ENCODE results near the gene IL22RA1.

IL22RA1 gene

GRCh38 chr1:24126018-24126671 lies 16.8 kb downstream of the IL22RA1 start:
- H3K9me3 Mint-ChIP-seq: no peaks in the 10 kb centered on the region
- no peak for ATAC-seq (replicated peaks; ENCODE audit: extremely low read depth, poor library complexity, severe bottlenecking)
- no peak for DNase-seq (ENCODE audit: low spot score in 2 of 2)

GRCh38 chr1:24125456-24125855 lies 17.5 kb downstream of the IL22RA1 start:
- no peaks in the 10 kb centered on the region for H3K9me3 Mint-ChIP-seq
- H3K27ac Mint-ChIP-seq (ENCODE audit: low read depth): no peak overlapping the region
- H3K4me3 Mint-ChIP-seq: no peak overlapping the region
- H3K4me1 Mint-ChIP-seq: no peaks in the 10 kb centered on the region
- no peak for DNase-seq (ENCODE audit: low spot score in 2 of 2)
- ATAC-seq (replicated peaks; ENCODE audit: extremely low read depth, poor library complexity, severe bottlenecking): no peak
- peaks cover 15% of the 10 kb centered on the region for H3K27me3 Mint-ChIP-seq
- no peaks in the 10 kb centered on the region for H3K36me3 Mint-ChIP-seq (ENCODE audit: insufficient read depth)

More at GRCh38 chr1:24126018-24126671, 16.8 kb downstream of the IL22RA1 start:
- peaks cover 8% of the 10 kb centered on the region for H3K27me3 Mint-ChIP-seq
- H3K27ac Mint-ChIP-seq (ENCODE audit: low read depth): no peak overlapping the region
- no peaks in the 10 kb centered on the region for H3K36me3 Mint-ChIP-seq (ENCODE audit: insufficient read depth)
- no peaks in the 10 kb centered on the region for H3K4me1 Mint-ChIP-seq
- no peak overlapping the region for H3K4me3 Mint-ChIP-seq

GRCh38 chr1:24124980-24125379 lies 18.0 kb downstream of the IL22RA1 start:
- Mint-ChIP-seq H3K36me3 (ENCODE audit: insufficient read depth) (no peaks in the 10 kb centered on the region), H3K4me3 (no peak overlapping the region), H3K27ac (ENCODE audit: low read depth) (no peak overlapping the region), H3K27me3 (peaks cover 18% of the 10 kb centered on the region), H3K9me3 (no peaks in the 10 kb centered on the region), H3K4me1 (no peaks in the 10 kb centered on the region)
- DNase-seq (ENCODE audit: low spot score in 2 of 2): no peak
- ATAC-seq (replicated peaks; ENCODE audit: extremely low read depth, poor library complexity, severe bottlenecking): no peak

- Mint-ChIP-seq H3K4me1 (no peaks in the 10 kb centered on the region), H3K36me3 (ENCODE audit: insufficient read depth) (peaks cover 2% of the 10 kb centered on the region), H3K4me3 (no peak overlapping the region), H3K27ac (ENCODE audit: low read depth) (no peak overlapping the region), H3K9me3 (no peaks in the 10 kb centered on the region), H3K27me3 (peaks cover 22% of the 10 kb centered on the region)
- DNase-seq (ENCODE audit: low spot score in 2 of 2): no peak
- ATAC-seq (replicated peaks; ENCODE audit: extremely low read depth, poor library complexity, severe bottlenecking): no peak
These were observed 19.3 kb downstream of the IL22RA1 start for GRCh38 chr1:24123611-24124010.

GRCh38 chr1:24122776-24123175 lies 20.2 kb downstream of the IL22RA1 start:
- Mint-ChIP-seq H3K36me3 (ENCODE audit: insufficient read depth) (peaks cover 2% of the 10 kb centered on the region), H3K27ac (ENCODE audit: low read depth) (no peak overlapping the region), H3K4me3 (no peak overlapping the region), H3K27me3 (peaks cover 31% of the 10 kb centered on the region), H3K9me3 (no peaks in the 10 kb centered on the region), H3K4me1 (no peaks in the 10 kb centered on the region)
- ATAC-seq (replicated peaks; ENCODE audit: extremely low read depth, poor library complexity, severe bottlenecking): no peak
- DNase-seq (ENCODE audit: low spot score in 2 of 2): no peak

- peaks cover 2% of the 10 kb centered on the region for H3K36me3 Mint-ChIP-seq (ENCODE audit: insufficient read depth)
- H3K27ac Mint-ChIP-seq (ENCODE audit: low read depth): peak overlapping the region; percentile 59
- no peaks in the 10 kb centered on the region for H3K4me1 Mint-ChIP-seq
- DNase-seq (ENCODE audit: low spot score in 2 of 2) (no peak), ATAC-seq (replicated peaks; ENCODE audit: extremely low read depth, poor library complexity, severe bottlenecking) (no peak)
- H3K4me3 Mint-ChIP-seq: no peak overlapping the region
- no peaks in the 10 kb centered on the region for H3K9me3 Mint-ChIP-seq
- H3K27me3 Mint-ChIP-seq: peaks cover 45% of the 10 kb centered on the region
These were observed 21.5 kb downstream of the IL22RA1 start for GRCh38 chr1:24121406-24121805.

- peak overlapping the region; percentile 59 for H3K27ac Mint-ChIP-seq (ENCODE audit: low read depth)
- no peaks in the 10 kb centered on the region for H3K9me3 Mint-ChIP-seq
- H3K4me1 Mint-ChIP-seq: no peaks in the 10 kb centered on the region
- ATAC-seq (replicated peaks; ENCODE audit: extremely low read depth, poor library complexity, severe bottlenecking) (no peak), DNase-seq (ENCODE audit: low spot score in 2 of 2) (no peak)
- H3K27me3 Mint-ChIP-seq: peaks cover 49% of the 10 kb centered on the region
- H3K4me3 Mint-ChIP-seq: no peak overlapping the region
- H3K36me3 Mint-ChIP-seq (ENCODE audit: insufficient read depth): peaks cover 2% of the 10 kb centered on the region
These were observed 22.0 kb downstream of the IL22RA1 start for GRCh38 chr1:24120965-24121364.

- H3K27ac Mint-ChIP-seq (ENCODE audit: low read depth): no peak overlapping the region
- DNase-seq (ENCODE audit: low spot score in 2 of 2) (no peak), ATAC-seq (replicated peaks; ENCODE audit: extremely low read depth, poor library complexity, severe bottlenecking) (no peak)
- H3K9me3 Mint-ChIP-seq: no peaks in the 10 kb centered on the region
- peaks cover 2% of the 10 kb centered on the region for H3K36me3 Mint-ChIP-seq (ENCODE audit: insufficient read depth)
- H3K4me3 Mint-ChIP-seq: no peak overlapping the region
- peaks cover 53% of the 10 kb centered on the region for H3K27me3 Mint-ChIP-seq
- H3K4me1 Mint-ChIP-seq: no peaks in the 10 kb centered on the region
These were observed 22.8 kb downstream of the IL22RA1 start for GRCh38 chr1:24119859-24120756.

- Mint-ChIP-seq H3K9me3 (no peaks in the 10 kb centered on the region), H3K27ac (ENCODE audit: low read depth) (no peak overlapping the region), H3K36me3 (ENCODE audit: insufficient read depth) (peaks cover 2% of the 10 kb centered on the region), H3K4me1 (no peaks in the 10 kb centered on the region), H3K4me3 (no peak overlapping the region), H3K27me3 (peaks cover 54% of the 10 kb centered on the region)
- no peak for DNase-seq (ENCODE audit: low spot score in 2 of 2)
- ATAC-seq (replicated peaks; ENCODE audit: extremely low read depth, poor library complexity, severe bottlenecking): no peak
These were observed 23.5 kb downstream of the IL22RA1 start for GRCh38 chr1:24119489-24119858.

GRCh38 chr1:24118410-24119242 lies 24.3 kb downstream of the IL22RA1 start:
- ATAC-seq (replicated peaks; ENCODE audit: extremely low read depth, poor library complexity, severe bottlenecking): no peak
- no peak overlapping the region for H3K4me3 Mint-ChIP-seq
- no peaks in the 10 kb centered on the region for H3K9me3 Mint-ChIP-seq
- peaks cover 4% of the 10 kb centered on the region for H3K36me3 Mint-ChIP-seq (ENCODE audit: insufficient read depth)
- no peaks in the 10 kb centered on the region for H3K4me1 Mint-ChIP-seq
- no peak for DNase-seq (ENCODE audit: low spot score in 2 of 2)
- peaks cover 62% of the 10 kb centered on the region for H3K27me3 Mint-ChIP-seq
- no peak overlapping the region for H3K27ac Mint-ChIP-seq (ENCODE audit: low read depth)

GRCh38 chr1:24117722-24118409 lies 25.1 kb downstream of the IL22RA1 start:
- no peak for ATAC-seq (replicated peaks; ENCODE audit: extremely low read depth, poor library complexity, severe bottlenecking)
- H3K27ac Mint-ChIP-seq (ENCODE audit: low read depth): no peak overlapping the region
- H3K36me3 Mint-ChIP-seq (ENCODE audit: insufficient read depth): peaks cover 5% of the 10 kb centered on the region
- H3K4me1 Mint-ChIP-seq: no peaks in the 10 kb centered on the region
- H3K9me3 Mint-ChIP-seq: no peaks in the 10 kb centered on the region
- DNase-seq (ENCODE audit: low spot score in 2 of 2): no peak
- peaks cover 70% of the 10 kb centered on the region for H3K27me3 Mint-ChIP-seq
- H3K4me3 Mint-ChIP-seq: no peak overlapping the region

- Mint-ChIP-seq H3K4me1 (no peaks in the 10 kb centered on the region), H3K4me3 (no peak overlapping the region), H3K36me3 (ENCODE audit: insufficient read depth) (peaks cover 5% of the 10 kb centered on the region), H3K27ac (ENCODE audit: low read depth) (no peak overlapping the region), H3K9me3 (no peaks in the 10 kb centered on the region), H3K27me3 (peaks cover 77% of the 10 kb centered on the region)
- DNase-seq (ENCODE audit: low spot score in 2 of 2) (no peak), ATAC-seq (replicated peaks; ENCODE audit: extremely low read depth, poor library complexity, severe bottlenecking) (no peak)
These were observed 25.8 kb downstream of the IL22RA1 start for GRCh38 chr1:24117132-24117531.

All from central memory CD8-positive, alpha-beta T cell (primary cell).